HS-27A (cell line): ENCODE data around the gene FAM180A.
"Not testable (repeated sequence)": the region's sequence is repeated elsewhere in the genome, so short reads cannot be mapped to it uniquely, and the experiment has no call there.

Source experiments
- DNase-seq: peaks from one replicate; pipeline ENCODE4 v3.0.0-alpha.2; 2012; ENCODE audit warnings: low read depth, missing footprints

The FAM180A gene

DNA sequence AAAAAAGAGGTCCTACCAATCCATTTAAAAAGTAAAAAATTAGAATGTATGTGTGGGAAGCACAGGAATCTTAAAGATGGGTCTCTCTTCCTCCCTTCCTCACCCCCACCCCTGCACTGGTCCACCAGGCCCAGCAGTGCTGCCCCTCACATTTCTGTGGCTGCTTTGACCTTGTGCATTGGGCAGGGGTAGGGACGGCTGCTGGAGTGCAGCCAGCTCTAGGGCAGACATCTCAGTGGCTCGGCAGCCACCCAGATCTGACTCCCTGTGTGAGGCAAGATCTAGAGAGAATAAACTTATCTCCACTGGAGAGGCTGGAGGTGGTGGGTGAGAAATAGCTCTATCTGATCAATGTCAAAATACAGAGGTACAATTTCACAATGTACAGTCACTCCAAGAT lies 6.7 kb downstream of the FAM180A start:
- no peak for DNase-seq

DNA sequence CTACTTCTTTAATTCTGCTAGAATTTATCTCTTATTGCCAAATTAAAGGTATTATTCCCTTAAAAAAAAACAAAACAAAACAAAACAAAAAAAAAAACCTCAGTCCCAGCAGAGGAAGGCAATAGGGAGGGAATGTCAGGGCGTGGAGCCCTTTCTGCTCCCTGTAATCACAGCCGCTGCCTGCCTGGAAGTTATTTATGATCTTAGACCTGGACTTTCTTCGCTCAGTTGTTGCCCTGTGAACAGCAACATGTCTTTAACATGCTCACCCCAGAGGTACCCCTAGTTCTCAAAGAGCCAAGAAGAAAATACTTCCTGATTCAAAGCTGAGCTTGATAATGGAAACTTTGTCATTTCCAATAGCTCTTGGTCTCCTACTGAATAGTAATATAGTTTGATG lies 7.7 kb downstream of the FAM180A start:
- no peak for DNase-seq

DNA sequence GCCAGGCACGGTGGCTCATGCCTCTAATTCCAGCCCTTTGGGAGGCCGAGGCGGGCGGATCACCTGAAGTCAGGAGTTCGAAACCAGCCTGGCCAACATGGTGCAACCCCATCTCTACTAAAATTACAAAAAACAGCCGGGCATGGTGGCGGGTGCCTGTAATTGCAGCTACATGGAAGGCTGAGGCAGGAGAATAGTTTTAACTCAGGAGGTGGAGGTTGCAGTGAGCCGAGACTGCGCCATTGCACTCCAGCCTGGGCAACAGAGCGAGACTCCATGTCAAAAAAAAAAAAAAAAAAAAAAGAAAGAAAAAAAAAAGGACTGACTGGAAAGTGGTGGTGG lies 11.3 kb downstream of the FAM180A start:
- not testable (repeated sequence) for DNase-seq

GRCh38 chr7:135736586-135737305 lies 11.9 kb downstream of the FAM180A start:
- DNase-seq: no peak

GRCh38 chr7:135734343-135734689 lies 14.3 kb downstream of the FAM180A start:
- no peak for DNase-seq

- DNase-seq: no peak
Measured at GRCh38 chr7:135733603-135734342, 14.8 kb downstream of the FAM180A start.

DNA sequence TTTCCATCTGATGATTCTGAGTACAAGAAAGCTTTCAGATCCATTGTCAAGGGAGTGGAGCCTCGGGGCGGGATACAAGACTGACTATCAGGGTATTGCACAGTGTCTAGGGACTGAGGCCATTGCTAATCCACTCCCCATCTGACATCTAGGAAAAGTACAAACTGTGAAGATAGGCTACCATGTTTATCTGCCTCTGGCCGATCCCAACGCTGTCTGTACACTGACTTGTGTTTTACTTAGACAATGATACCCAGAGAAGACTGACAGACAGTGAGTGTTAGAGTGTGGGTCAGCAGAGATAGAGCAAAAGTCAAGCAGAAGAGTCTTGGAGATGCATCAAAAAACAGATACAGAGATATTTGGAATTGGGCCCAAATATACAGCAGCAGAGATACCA lies 17.5 kb downstream of the FAM180A start:
- DNase-seq: no peak

GRCh38 chr7:135729230-135729629 lies 19.4 kb downstream of the FAM180A start:
- DNase-seq: no peak

DNA sequence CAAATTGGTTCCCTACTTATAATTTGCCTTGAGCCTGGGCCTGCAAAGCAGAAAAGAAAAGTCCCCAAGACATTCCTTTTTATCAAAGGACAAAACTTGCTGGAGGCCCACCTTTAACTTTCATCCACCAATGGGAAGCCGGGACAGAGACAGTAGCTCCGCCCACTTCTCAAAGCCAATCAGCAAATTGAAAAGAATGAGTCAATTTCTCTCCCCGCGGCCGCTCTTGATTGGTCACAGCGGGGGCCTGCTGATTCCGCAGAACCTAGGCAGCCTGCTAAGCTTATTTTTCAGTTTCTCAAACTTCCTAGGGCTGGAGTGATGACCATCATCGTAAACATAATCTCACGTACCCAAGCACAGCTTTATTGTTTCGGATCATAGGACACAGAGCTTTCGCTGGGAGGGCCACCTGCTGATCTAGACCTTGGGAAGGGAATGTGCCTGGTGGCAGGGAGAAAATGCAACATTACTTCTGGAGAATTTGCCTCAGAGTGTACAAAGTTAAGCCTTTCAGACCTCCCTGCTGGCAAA lies 20.4 kb downstream of the FAM180A start, which contains the start of gene SLC13A4:
SLC13A4 (minus strand) TSS at position 51 of the 534 bp plus-strand sequence. CDS start 690 bp downstream, outside the sequence.
- DNase-seq: no peak

- DNase-seq: no peak
Measured at GRCh38 chr7:135726911-135727673, 21.5 kb downstream of the FAM180A start.

DNA sequence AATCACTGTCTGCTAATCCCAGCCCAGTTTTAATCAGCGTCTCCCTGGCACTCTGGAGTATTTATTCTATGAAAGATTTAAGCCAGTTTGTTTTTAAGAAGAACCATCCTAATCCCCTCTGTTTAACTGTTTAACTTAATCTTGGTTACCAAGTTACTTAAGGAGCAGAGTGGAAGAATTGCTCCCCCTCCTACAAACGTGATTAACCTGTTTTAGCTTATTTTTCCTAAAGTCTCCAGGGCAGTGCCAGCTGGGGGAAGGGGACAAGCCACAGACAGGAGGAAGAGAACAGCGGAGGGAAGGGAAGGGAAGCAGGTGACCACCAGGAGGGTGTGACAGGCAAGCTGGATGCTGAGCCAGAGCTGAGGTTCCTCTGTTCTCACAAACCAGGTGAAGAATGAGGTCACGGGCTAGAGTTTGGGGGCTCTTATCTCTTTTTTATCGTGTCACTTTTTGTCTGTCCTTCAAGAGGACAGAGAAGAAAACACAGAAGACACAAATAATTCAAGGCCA lies 22.3 kb downstream of the FAM180A start:
- no peak for DNase-seq

GRCh38 chr7:135723411-135723810 lies 25.2 kb downstream of the FAM180A start:
- no peak for DNase-seq

DNA sequence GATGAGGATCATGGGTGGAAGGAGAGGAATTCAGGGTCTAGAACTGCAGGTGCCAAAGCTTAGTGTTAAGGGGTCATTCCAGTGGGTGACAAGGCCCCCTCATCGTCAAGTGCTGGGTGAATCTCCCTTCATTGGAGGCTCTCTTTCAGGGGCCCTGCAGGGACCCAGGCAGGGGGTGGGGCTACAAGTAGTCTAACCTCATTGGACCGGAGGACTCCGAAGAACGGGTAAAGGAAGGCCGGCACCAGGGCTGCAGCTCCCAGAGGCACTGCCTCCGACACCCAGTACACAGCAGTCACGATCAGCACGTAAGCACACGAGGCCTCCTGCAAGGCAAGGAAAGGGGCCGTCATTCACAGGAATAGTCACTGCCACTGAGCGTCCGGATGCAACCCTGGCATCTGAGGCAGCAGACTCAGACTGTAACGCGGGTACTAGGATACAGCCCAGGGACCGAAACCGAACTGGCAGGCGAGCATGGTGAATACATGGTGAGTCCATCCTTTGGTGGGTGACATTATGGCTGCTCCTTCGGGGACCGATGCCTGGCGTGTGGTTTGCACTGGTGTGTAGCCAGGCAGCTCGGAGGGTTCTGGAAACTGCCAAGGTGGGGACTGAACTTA lies 27.3 kb downstream of the FAM180A start:
- DNase-seq: no peak

GRCh38 chr7:135719688-135720087 lies 28.9 kb downstream of the FAM180A start:
- no peak for DNase-seq

DNA sequence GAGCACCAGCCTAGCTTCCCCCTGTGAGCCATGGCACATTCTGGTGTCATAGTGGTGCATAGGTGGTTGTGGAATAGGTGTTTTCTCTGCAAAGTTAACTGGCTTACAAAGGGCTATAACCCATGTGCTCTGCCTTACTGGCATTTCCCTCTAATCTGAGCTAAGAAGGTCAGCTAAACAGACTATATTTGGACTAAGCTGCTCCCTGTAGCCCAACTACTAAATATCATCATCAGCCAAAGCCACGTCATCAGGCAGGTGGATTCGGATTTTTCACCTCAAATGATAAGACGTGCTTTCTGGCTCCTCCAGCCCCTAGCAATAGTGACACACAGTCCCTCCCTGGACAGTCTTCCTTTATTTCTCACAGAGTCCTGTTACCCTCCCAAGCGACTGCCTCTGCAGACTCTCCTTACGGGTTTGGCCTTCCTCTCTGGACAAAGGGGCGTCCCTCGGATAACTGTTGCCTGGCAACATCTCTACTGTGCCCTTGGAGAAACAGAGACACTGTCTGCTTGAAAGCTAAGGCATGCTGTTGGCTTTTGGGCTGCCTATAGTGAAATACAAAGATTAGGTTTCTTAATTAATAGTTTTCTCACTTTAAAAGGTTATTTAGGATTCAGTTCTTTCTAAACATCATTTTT lies 29.7 kb downstream of the FAM180A start:
- DNase-seq: no peak

GRCh38 chr7:135718219-135718618 lies 30.4 kb downstream of the FAM180A start:
- DNase-seq: no peak

- no peak for DNase-seq
Measured at GRCh38 chr7:135717693-135718092, 30.9 kb downstream of the FAM180A start.

DNA sequence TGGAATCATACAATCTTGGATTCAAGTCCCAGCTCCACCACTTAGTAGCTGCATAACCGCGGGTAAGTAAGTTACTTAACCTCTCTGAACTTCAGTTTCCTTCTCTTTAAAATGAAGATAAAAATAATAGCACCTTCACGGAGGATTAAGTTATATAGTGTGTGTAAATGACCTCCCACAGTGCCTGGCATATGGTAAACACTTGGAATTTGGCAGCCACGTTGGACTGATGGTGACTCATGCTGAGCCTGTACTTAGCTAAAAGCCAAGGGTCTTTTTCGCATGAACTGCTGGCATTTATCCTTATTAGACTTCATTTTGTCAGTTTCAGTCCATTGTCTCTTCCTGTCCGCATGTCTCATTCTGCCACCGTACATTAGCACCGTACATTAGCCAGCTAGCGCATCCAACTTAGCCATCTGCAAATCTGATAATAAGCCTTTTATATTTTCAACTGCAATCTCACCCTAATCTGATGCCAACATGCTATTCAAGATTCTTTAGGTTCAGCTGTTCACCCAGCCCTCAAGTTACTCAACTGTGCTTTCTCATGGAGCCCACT lies 31.9 kb downstream of the FAM180A start:
- peak; percentile 30 for DNase-seq

DNA sequence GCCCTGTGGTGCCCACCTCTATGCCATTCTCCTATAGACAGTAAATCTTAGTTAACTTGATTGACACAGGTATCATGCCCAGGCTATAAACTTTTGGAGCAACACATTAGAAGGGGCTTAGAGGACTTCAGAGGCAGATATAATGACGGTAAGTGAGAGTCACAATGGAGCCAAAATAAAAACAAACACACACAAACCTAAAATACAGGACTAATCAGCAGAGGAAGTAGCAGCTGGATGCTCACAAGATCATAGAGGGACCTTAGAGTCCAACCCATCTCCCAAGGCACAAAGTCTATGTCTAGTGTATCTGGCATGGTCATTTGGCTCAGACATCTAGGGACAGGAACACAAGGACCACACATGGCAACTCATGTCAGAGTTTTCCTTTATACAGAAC lies 32.9 kb downstream of the FAM180A start:
- no peak for DNase-seq

DNA sequence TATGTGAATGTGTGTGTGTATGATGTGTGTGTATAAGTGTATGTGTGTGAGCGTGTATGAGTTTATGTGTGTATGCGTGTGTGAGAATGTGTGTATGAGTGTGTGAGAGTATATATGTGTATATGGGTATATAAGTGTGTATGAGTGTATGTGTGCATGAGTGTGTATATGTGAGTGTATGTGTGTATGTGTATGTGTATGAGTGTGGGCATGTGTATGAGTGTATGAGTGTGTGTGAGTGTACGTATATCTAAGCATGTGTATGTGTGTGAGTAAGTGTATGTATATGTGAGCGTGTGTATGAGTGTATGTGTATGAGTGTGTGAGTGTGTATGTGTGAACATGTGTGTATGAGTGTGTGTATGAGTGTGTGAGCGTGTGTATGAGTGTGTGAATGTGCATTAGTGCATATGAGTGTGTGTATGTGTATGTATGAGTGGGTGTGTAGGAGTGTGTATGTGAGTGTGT lies 33.5 kb downstream of the FAM180A start:
- no peak for DNase-seq

- peak; percentile 31 for DNase-seq
Measured at GRCh38 chr7:135714534-135715009, 34.0 kb downstream of the FAM180A start.
